ENCODE results near the gene NEDD4L. TPM values are rescaled to one million over a fixed set of nuclear protein-coding genes. Genes with fewer than 3 reads are reported as not detected.

The NEDD4L gene
- total RNA-seq, 4 donors from 2014 or later, result 22.7 to 39.9 (median 34.7) TPM

DNA sequence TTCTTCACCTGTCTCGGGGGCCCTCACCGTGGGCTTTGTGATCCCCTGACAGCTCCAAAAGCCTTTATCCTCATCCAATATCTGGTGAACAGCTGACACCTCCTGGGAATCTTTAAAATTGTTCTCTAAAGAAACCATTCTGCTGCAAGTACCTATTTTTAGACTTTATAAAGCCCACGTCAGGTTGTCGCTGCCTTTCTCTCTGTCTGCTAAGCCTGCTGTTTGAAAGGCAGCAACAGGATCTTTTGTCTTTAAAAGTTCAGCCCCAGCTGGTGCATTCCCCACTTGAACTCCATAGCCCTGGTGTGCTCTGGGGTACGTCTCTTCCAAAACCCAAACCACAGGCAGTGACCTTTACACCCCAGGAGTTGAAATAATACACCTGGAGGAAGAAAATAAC, 145.0 kb downstream of the NEDD4L start:
- intact Hi-C loops (cut with DNase I), result loop anchor here (5.0 to 10.0 kb wide), 2 partner anchors 43 to 306 kb away; no protein-coding TSS in a partner anchor
- no peaks in the 10 kb centered on the region for H3K27me3 ChIP-seq
- 63% methylated on average over 5 of the region's 5 CpGs for WGBS
- TF ChIP-seq POLR2A (IDR thresholded peaks at IDR 0.05; ENCODE audit: low read depth), result no peak
- no peak for TF ChIP-seq CTCF (IDR thresholded peaks at IDR 0.05)
- no peak for TF ChIP-seq POLR2AphosphoS5 (IDR thresholded peaks at IDR 0.05)
- no peak for TF ChIP-seq EP300 (IDR thresholded peaks at IDR 0.05)
- no peak overlapping the region for H3K4me3 ChIP-seq
- no peaks in the 10 kb centered on the region for H3K36me3 ChIP-seq
- no peaks in the 10 kb centered on the region for H3K9me3 ChIP-seq
- H3K27ac ChIP-seq (replicated peaks in 1 of 4), result peak overlapping the region; percentile 27 to 49 (median 38)
- peaks cover 13 to 41% (median 28%) of the 10 kb centered on the region in 4 donors for H3K4me1 ChIP-seq
- no peak for DNase-seq (ENCODE audit: extremely low spot score)

- H3K27ac ChIP-seq (replicated peaks in 1 of 4), result no peak overlapping the region
- no peaks in the 10 kb centered on the region for H3K36me3 ChIP-seq
- H3K27me3 ChIP-seq, result no peaks in the 10 kb centered on the region
- intact Hi-C loops (cut with DNase I), result loop anchor here (5.0 kb wide), 1 partner anchor 131 kb away; no protein-coding TSS in a partner anchor
- 84% methylated on average over 5 of the region's 5 CpGs for whole genome bisulfite sequencing
- H3K4me3 ChIP-seq, result no peak overlapping the region
- TF ChIP-seq CTCF (IDR thresholded peaks at IDR 0.05) (no peak), EP300 (IDR thresholded peaks at IDR 0.05) (no peak), POLR2AphosphoS5 (IDR thresholded peaks at IDR 0.05) (no peak), POLR2A (IDR thresholded peaks at IDR 0.05; ENCODE audit: low read depth) (no peak)
- peak; percentile 34 for DNase-seq (ENCODE audit: extremely low spot score)
- peaks cover 13 to 44% (median 34%) of the 10 kb centered on the region in 4 donors for H3K4me1 ChIP-seq
- no peaks in the 10 kb centered on the region for H3K9me3 ChIP-seq
These were observed 147.0 kb downstream of the NEDD4L start for GRCh38 chr18:58190842-58191530.

DNA sequence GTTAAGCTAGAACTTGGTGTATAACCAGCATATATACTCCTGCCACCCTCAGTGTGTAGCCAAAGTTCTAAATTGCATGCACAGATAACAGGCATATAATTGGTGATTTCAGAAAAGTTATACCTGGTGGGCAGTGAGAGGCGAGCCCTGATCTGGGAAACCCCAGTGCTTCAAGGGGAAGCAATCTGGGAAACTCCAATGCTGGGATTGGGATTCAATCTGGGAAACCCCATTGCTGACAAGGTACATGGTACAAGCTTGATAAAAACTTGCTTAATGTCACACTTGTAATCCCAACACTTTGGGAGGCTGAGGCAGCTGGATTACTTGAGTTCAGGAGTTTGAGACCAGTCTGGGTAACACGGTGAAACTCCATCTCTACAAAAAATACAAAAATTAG, 147.6 kb downstream of the NEDD4L start:
- H3K27me3 ChIP-seq, result no peaks in the 10 kb centered on the region
- no peaks in the 10 kb centered on the region for H3K36me3 ChIP-seq
- no peaks in the 10 kb centered on the region for H3K9me3 ChIP-seq
- no peak overlapping the region for H3K4me3 ChIP-seq
- WGBS, result 97% methylated on average over 2 of the region's 2 CpGs
- intact Hi-C loops (cut with DNase I), result loop anchor here (5.0 kb wide), 1 partner anchor 131 kb away; no protein-coding TSS in a partner anchor
- peaks cover 12 to 41% (median 29%) of the 10 kb centered on the region in 4 donors for H3K4me1 ChIP-seq
- TF ChIP-seq POLR2AphosphoS5 (IDR thresholded peaks at IDR 0.05), result no peak
- no peak for TF ChIP-seq CTCF (IDR thresholded peaks at IDR 0.05)
- no peak for TF ChIP-seq EP300 (IDR thresholded peaks at IDR 0.05)
- TF ChIP-seq POLR2A (IDR thresholded peaks at IDR 0.05; ENCODE audit: low read depth), result no peak
- no peak overlapping the region for H3K27ac ChIP-seq (replicated peaks in 1 of 4)
- peak; percentile 21 for DNase-seq (ENCODE audit: extremely low spot score)

- Histone ChIP-seq H3K27ac (replicated peaks in 1 of 4) (peak overlapping the region in 1 of 4 donors; percentile 36), H3K4me1 (peaks cover 7 to 43% (median 29%) of the 10 kb centered on the region in 4 donors), H3K9me3 (no peaks in the 10 kb centered on the region), H3K4me3 (no peak overlapping the region), H3K27me3 (no peaks in the 10 kb centered on the region), H3K36me3 (no peaks in the 10 kb centered on the region)
- DNase-seq (ENCODE audit: extremely low spot score), result no peak
- intact Hi-C loops (cut with DNase I), result loop anchor here (5.0 kb wide), 1 partner anchor 130 kb away; no protein-coding TSS in a partner anchor
- TF ChIP-seq EP300 (IDR thresholded peaks at IDR 0.05) (no peak), POLR2AphosphoS5 (IDR thresholded peaks at IDR 0.05) (peak in 1 of 2 donors; percentile 33), POLR2A (IDR thresholded peaks at IDR 0.05; ENCODE audit: low read depth) (no peak), CTCF (IDR thresholded peaks at IDR 0.05) (no peak)
- 84% methylated on average over 4 of the region's 4 CpGs for WGBS
These were observed 148.5 kb downstream of the NEDD4L start for GRCh38 chr18:58192519-58192918.

All from esophagus muscularis mucosa (tissue), 4 donors.